Bone marrow (tissue), 2 donors: Measurements from ENCODE around the gene ZBTB21.

ENCODE experiments used
- DNase-seq, 2 donors: peaks; one replicate each; lab custom pipeline; 2025; lab: John Stamatoyannopoulos, UW

The ZBTB21 gene

DNA sequence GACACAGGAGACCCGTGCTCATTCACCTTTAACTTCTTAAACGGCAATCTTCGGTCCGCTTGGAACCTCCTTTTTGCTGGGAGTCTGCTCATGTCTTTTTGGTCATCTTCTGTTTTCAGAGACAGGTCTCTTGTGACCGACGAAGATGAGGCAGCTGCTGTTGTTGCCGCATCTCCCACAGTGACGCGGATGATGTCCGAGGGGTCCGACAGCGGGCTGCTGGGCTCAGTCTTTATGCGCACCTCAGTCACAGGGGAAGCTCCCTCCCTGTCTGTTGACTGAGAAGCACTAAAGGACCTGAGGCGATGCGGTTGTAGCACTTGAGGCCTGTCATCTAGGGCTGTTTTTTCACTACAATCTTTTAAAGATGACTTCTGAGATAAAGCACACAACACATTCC is 17.6 kb downstream of the ZBTB21 start:
- no peak for DNase-seq

DNA sequence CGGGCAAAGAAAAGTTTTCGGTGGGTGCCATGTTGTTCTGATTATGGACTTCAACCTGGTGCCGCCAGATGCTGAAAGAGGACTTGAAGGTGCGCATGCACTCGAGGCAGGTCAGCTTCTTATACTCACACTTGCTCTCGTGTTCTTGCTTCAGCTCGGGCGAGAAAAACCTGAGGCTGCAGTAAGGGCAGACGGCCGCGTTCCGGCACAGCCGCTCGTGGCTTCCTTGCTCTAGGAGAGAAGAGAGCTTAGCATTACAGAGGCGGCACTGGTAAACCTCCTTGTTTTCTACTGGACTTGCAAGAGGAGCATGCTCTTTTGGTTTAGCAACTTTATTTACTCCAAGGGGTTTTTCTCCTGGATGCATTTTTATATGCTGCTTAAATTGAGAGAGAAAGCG is 18.5 kb downstream of the ZBTB21 start:
- DNase-seq = no peak

DNA sequence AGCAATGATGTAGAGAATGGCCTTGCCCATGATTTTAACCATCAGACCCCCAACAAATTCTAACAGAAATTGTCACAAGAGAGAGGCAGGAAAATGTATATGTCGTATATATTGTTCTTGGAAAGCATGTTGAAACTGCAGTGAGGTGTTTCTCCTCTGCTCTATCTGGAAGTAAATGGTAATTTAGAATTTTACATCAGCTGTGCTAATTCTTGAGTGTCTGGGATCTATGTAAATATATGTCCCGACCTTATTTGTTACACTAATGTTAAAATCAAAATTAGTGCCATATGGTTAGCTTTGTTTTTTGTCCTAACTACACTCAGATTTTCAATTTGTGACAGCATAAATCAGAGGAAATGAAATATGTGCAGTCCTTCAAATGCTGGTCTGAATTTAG is 20.5 kb downstream of the ZBTB21 start:
- no peak for DNase-seq

DNA sequence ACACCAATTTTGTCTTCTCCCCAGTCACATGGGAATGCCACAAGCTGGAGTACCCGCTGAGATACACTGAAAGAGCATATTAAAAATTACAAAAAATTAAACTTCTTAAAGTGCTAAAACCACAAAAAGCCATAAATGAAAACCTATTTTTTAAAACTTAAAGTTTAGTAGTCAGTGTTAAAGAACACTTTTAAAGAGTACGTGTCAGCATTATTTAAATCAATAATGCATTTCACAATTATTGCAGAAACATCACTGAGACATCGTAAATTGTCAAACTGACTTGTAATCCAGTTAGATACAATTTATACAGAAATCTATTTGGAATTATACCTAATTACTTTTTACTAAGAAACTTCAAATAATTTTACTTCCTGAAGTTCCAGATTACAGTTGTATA is 22.9 kb downstream of the ZBTB21 start:
- no peak for DNase-seq

DNA sequence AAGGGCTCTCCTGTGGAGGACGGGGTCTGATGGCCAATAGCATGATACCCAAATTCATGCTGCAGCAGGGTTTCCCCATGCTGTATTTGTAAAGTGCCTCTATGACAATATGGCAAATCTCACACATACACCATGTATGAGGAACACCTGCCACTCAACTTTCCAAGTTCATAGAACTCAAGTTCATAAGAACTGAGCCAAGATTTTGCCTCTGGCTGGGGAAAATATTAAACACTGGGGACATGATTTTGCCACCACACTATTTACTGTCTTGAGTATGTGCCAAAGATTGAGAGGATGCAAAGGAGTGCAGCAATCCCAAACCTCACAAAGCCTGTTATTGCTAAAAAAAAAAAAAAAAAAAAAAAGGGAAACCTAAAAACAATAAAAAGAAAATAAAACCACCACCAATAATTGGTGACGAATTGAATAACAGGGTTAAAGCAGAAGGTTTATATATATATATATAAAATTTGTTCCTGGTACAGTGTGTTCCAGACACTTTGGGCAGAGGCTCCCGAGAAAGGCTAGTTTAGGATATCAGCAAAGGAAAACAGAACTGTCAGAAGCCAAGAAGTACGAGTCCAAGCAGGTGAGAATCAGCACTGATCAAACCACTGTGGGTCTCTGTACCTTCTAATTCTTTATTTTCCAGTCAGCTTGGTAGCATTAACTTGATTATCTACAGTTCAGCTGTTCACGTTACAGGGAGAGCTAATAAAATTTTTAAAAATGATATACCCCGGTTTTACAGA is 24.3 kb downstream of the ZBTB21 start:
- no peak for DNase-seq

DNA sequence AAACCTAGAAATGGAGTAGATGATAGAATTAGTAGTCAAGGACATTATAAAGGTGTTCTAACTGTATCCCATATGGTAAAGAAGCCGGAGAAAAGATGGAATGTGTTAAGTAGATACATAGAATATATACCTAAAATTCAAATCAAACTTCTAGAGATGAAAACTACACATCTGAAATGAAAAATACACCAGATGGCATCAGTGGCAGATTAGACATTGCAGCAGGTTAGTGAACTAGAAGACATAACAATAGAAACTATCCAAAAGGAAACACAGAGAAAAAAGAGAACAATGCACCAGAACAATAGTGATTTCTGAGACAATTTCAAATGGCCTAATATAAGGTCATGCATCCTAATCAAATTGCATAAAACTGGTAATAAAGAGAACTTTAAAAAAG is 26.9 kb downstream of the ZBTB21 start:
- no peak for DNase-seq

DNA sequence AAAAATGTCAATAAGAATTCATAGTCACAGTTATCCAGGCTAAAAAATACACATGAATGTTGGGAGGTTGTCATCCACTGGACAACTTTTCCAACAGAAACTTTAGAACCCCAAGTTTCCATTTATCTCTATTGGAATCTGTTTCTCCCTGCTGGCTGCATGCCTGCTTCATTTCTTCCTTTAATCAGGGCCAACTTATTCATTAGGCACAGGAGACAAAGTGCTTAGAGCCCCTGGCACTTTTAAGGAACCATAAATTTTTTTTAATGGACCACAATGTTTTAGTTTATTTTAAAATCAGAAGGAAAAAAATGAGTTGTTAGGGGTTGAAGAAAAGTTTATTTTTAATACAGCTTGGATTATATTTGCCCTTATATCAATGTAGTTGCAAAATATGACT is 29.6 kb downstream of the ZBTB21 start:
- no peak for DNase-seq

DNA sequence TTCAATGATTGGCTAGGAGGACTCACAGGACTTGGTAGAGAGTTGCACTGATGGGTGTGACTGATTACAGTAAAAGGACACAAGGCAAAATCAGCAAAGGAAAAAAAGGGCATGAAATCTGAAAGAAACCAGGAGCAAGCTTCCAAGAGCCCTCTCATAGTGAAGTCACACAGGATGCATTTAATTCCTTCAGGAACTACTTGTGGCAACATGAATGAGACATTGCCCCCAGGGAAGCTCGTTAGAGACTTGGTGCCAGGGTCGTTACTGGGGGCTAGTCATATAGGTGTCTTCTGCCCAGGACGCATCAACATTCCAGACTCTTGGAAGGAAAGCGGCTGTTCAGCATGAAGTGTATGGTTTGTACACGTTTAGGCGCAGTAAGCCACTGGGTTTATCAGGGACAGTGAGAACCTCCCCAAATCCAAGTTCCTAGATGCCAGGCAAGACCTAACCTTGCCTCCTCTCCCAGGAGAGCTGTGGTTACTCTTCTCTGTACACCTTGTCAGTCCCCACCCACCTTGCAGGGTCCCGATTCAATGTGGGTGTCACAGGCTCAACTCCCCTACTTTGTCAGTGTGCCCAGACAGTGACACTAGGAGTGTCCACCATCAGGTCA is 30.3 kb downstream of the ZBTB21 start:
- no peak for DNase-seq

DNA sequence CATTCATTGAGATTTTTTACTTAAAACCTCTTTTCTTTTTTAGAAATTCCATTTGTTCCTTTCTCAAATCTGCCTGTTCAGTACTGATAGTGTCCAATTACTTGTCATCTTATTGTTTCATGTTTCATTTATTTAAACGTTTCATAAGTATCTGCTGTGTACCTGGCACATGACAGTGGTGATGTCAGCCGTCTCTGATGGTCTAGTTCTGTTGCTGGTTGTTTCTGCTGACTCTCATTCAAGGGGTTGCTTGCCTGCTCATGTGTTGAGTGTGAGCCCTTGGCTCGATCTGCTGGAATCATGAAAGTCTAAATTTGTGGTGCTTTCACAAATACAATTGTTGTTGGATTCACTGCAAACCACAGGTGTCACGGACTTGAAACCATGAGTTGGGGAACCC is 30.8 kb downstream of the ZBTB21 start:
- no peak for DNase-seq

DNA sequence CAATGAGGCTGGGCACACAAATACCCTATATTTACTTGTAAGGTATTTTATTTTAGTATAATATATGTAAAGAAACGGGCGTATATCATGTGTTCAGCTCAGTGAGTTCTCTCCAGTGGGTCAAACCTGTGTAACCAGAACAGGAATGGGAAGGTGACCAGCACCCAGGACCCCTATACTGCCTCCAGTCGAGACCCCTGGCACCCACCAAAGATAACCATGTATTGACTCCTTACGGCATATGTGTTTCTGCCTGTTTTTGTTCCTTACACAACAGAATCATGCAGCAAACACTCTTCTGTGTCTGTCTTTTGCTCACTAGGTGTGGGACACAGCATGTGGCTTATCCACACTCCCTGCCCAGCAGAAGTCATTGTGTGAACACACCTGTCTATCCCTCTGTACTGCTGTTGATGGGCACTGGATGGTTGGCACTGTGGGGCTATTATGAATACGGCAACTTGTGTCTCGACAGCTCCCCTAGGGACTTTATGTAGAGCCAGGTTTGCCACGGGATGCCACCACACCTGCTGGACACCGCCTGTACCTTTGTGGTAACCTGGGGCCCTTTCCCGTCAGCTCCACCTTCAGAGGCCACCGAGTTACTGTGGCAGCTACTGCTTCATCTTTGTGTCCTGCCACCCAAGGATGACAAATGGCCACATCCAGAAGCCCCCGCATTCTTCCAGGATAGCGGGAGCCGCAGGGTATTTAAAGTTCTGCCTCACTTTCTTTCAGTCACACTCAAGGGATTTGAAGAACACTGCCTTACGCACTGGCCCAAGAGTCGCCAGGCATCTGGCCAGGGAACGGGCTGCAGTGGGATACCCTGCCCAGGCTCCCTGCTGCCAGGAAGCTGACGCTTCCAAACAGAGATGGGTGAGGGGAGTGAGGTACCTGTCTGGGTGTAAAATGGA is 32.9 kb downstream of the ZBTB21 start:
- no peak for DNase-seq

DNA sequence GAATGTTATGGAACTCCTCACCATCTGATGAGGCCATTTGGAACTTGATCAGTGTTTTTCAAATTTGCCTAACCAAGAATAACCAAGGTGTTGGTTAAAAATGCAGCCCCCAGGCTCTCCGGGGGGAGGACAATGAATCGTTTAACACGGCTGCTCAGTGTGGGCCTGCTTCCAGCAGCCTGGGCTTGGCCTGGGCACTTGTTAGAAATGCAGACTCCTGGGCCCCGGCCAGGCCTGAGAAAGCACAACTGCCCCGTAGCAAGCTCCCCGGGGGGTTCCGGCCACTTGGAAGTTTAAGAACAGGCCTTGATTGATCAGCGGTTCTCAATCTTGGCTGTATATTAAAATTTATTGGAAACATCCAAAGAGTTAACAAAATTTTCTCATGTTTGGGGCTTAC is 33.5 kb downstream of the ZBTB21 start:
- DNase-seq = no peak

DNA sequence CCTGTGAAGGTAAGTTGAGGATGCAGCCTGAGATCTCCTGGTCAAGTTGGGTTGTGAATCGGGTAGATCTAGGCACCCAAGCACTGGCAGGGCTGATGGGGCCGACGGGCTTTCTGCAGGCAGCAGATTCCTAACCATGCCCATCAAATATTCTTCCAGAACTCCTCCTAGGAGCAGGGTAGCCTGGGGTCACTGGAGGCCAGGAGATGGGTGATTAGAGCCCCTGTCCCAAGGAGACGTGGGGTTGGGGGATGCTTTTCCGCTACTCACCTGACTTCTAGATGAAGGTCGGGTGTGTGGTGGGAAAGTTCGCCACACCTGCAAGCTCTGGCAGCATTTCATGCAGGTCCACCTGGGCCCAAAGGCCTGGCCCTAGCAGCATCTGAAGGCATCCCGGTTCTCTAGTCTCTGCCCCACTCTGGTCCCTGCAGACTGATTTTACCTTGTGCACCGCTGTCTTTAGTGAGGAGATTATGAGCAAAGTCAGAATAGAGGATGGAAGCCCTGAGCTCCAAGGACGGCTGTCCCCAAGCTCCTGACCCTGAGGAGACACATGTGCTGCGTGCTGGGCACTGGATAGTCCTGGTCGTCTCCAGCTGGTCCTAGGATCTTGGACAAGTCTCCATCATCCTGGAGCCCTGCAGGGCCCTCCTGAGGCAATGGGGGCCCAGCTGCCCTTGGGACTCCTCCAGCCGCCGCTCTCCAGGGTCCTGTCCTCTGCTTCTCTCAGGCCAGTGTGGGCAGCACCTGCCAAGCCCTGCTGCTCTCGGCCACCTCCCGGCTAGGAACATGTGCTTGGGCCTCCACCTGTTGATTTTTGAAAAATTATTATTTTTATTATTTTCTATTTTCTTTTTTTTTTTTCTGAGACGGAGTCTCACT is 34.5 kb downstream of the ZBTB21 start:
- no peak for DNase-seq

DNA sequence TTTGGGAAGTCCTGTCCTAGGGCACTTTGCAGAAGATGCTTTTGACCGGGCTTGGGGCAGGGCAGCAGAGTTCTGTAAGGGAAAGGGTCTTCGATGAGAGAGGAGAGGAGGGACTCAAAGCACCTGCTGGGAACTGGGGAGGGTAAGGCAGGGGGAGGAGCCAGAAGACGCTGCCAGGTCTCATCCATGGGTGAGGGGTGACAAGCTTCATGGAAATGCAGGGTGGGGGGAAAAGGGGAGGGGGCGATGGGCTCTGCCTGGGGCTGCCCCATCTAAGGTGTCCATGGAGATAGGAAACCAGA is 35.5 kb downstream of the ZBTB21 start:
- DNase-seq = no peak

DNA sequence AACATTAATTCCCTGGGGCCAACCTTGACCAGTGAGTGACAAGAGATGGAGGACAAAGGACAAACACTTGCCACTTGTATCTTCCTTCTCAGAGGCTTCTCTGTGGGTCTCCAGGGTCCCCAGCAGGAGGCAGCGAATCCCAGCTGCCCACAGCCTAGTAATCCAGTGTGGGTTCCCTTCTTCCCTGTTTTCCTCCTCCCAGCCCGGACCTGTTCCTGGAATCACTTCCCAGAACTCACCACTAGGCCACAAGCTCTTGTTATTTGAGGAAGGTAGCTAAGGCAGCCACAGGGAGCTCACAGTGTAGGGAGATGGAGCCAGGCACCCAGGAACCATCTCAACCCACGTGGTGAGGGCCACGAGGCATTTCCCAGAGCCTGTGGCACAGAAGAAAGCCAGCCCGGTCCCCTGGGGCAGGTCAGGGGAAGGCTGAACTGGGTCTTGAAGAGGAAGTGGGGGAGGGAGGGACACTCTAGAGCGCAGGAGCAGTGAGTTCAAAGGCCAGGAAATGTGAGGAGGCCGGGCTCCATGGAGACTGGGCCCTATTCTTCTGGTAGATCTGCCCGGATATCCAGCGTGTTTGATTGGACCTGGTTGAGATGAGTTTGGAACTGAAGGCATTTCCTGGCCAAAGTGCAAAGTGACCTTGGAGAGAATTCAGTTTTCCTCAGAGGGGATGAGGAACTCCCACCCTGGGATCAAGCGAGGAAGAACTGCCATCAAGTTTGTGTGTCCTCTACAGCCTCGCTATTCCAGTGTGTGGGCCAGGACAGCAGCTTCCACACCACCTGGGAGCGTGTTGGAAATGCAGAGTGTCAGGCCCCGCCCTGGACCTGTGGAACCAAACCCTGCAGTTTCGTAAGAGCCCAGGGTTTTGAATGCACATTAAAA is 36.1 kb downstream of the ZBTB21 start:
- DNase-seq = no peak

DNA sequence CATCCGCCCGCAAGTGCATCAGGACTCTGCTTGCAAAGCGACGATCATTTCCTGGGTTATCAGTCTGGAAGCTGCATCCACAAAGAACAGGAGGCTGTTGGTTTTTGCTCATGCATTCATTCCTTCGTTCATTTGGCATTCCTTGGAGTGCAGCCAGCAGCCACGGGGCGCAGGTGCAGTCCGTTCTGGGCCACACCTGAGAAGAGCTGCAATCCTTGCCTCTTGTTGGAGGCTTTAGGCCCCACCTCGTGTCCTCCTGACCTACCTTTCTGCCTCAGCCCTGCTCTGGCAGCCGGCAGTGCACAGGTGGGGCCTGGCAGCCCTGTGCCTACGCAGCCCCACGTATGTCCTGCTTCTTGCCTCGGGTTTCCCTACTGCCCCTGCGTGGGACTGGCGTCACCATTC is 36.7 kb downstream of the ZBTB21 start:
- DNase-seq = no peak

DNA sequence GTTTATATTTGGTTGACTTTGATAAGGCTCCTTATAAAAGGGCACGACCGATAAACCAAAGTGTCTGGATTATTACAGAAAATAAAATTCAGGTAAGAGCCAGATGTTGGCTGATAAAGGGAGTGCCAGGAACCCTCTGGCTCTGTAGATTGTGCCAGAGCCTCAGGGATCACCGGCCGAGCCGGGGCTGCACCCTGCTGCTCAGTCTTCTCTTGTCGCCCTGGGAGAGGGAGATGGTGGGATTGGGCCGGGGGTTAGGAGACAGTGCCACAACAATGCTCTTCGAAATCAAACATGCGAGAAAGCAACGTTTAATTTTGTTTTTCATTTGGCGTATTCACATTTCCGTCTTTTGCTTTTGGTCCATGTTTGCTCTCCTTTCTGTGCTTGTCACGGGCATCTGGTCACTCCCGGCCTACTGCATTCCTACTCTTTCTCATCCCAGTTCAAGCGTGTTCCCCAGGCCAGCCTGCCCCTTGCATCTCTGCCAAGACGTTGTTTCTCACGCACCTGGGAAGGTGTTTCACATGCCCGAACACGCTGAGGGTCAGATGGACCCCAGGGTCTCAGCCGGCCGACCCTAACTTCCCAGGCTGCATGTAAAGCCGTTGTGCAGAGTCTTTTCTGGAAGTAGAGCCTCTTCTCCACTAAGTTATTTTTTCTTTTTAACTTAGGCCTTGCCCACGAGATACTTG is 37.5 kb downstream of the ZBTB21 start:
- DNase-seq = no peak

DNA sequence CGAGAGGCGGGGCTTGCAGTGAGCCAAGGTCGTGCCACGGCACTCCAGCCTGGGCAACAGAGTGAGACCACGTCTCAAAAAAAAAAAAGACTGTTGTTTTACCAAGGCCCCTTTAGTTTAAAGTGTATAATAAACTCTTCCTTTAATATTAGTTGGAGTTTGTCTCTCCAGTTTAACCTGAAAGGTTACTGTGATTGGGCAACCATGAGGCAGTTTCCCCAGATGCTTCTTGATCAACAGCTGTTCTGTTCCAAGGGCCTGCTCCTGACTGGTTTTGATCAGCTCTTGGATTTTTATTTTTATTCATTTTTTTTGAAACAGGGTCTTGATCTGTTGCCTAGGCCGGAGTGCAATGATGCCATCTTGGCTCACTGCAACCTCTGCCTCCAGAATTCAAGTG is 38.3 kb downstream of the ZBTB21 start:
- no peak for DNase-seq

DNA sequence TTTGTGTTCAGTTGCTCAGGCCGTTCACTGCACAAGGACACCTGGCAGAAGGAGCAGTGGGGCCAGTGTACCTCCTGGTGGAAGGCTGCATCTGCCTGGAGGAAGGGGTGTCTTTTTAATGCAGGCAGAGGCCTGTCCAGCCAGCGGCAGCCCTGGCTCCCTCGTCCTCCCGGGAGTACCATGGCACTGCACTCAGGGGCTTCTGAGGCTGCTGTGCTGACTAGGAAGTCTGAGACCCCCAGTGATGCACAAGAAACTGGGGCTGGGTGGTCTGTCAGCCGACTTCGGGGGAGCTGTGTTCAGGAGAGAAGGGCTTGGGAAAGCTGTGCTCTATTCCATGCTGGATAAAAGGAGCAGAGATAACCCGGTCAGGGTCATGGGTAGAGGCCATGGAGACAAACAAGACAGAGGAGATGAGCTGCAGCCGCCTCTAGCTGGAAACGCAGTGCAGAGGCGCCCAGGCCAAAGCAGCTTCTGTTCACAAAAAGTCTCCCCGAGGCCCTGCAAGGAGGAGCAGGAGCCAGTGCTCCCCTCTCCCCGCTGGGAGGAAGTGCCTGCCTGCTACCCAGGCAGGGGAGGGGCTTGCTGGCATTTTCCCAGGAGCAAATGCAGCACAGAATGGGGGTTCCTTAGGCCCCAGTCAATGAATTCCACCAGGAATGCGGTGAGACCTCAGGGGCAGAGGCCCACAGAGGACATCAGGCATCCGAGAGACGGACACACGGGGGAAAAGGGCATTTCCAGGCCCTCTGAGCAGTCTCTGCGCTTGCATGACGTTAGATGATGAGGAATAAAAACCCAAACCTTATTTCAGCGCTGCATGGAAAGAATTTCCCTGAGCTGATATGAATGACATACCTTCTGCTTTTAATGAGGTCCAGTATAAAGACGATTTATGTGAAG is 39.2 kb downstream of the ZBTB21 start:
- DNase-seq = no peak

DNA sequence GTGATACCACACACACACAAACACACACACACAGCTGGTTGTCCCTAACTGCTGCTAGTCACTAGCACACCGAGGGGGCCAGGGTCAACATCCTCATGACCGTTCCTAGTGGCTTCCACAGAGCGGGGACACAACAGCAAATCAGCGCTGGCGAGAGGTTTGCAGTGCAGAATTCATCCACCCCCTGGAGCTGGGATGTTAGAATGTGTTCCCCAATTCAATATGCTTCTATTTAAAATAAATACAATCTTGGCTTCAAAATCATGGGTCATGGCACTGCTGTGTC is 40.1 kb downstream of the ZBTB21 start:
- no peak for DNase-seq

DNA sequence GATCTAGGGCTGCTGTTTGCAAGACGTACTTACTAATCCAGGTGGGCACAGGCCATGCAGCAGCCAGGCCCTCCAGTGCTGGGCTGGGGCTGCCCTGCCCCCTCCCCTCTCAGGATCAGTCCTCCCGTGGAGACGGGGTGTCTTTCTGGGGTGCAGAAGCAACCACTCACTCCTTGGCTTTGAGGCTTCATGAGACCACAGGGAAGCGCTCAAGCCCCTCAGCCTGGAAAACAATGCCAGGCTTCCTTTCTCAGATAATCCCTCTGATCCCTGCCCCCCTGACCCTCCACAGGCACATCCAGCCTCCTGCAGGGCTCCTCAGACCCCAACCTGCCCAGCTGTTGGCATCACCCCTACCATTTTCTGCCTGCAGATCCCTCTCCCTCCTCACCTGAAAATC is 42.5 kb downstream of the ZBTB21 start:
- no peak for DNase-seq
